Ishikawa (cell line): ENCODE data around the gene LRGUK.

Experiments
- CEBPB ChIP-seq: IDR thresholded peaks from 2 replicates; pipeline ENCODE4 v1.6.1; 2012
- CREB1 ChIP-seq: IDR thresholded peaks from 2 replicates; pipeline ENCODE4 v1.6.1; 2012; ENCODE audit warnings: low read depth
- EGR1 ChIP-seq: IDR thresholded peaks from 2 replicates; pipeline ENCODE4 v1.6.1; 2012
- EP300 ChIP-seq: IDR thresholded peaks from 2 replicates; pipeline ENCODE4 v1.6.1; 2012; ENCODE audit warnings: borderline replicate concordance
- FOXM1 ChIP-seq: IDR thresholded peaks from 2 replicates; pipeline ENCODE4 v1.6.1; 2012; ENCODE audit warnings: low read depth, borderline replicate concordance
- RAD21 ChIP-seq: IDR thresholded peaks from 2 replicates; pipeline ENCODE4 v1.6.1; 2012; ENCODE audit warnings: low read depth
- TAF1 ChIP-seq: IDR thresholded peaks from 2 replicates; pipeline ENCODE4 v1.6.1; 2012; ENCODE audit warnings: low read depth, mild to moderate bottlenecking
- TCF12 ChIP-seq: IDR thresholded peaks from 2 replicates; pipeline ENCODE4 v1.6.1; 2012; ENCODE audit warnings: low read depth
- TEAD4 ChIP-seq: IDR thresholded peaks from 2 replicates; pipeline ENCODE4 v1.6.1; 2012
- YY1 ChIP-seq: IDR thresholded peaks from 2 replicates; pipeline ENCODE4 v1.6.1; 2012; ENCODE audit warnings: low read depth
- TF ChIP-seq, protein P1 (sequence below): IDR thresholded peaks from 2 replicates; pipeline ENCODE4 v1.6.1; 2012
- TF ChIP-seq, protein P2 (sequence below): IDR thresholded peaks from 2 replicates; pipeline ENCODE4 v1.6.1; 2012; ENCODE audit warnings: low read depth, mild to moderate bottlenecking
- TF ChIP-seq, protein P3 (sequence below): IDR thresholded peaks from 2 replicates; pipeline ENCODE4 v1.6.1; 2012

DNA sequence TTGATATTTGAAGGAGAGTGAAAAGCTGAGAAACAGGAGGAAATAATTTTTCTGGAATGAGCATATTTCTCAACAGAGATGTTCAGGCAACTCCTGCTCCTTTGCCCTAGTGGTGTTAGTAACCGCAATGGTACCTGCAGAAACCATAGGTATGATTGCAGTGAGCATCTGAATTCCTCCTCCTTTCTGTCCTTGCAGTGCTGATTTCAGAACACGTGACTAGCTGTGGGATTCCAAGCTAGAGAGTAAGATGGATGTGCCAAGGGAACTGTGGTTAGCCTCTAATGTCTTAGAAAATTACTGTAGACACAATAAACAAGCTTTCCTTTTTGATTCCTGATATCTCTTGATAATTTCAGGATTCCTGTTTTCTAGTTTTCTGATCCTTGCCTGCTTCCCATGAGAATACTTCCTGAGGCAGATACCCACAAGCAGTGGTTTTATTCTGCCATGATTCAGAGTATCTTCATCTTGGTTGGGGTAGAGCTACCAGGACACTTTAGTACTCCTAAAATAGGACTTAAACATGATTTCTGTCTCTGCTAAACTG lies 27.5 kb downstream of the LRGUK start:
- TF ChIP-seq TCF12 (no peak), EGR1 (no peak), EP300 (no peak), YY1 (no peak), CEBPB (no peak), RAD21 (no peak), FOXM1 (no peak), TAF1 (no peak), CREB1 (no peak), TEAD4 (no peak)
- TF ChIP-seq, protein P1, sequence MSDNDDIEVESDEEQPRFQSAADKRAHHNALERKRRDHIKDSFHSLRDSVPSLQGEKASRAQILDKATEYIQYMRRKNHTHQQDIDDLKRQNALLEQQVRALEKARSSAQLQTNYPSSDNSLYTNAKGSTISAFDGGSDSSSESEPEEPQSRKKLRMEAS, result no peak
- TF ChIP-seq, protein P2, sequence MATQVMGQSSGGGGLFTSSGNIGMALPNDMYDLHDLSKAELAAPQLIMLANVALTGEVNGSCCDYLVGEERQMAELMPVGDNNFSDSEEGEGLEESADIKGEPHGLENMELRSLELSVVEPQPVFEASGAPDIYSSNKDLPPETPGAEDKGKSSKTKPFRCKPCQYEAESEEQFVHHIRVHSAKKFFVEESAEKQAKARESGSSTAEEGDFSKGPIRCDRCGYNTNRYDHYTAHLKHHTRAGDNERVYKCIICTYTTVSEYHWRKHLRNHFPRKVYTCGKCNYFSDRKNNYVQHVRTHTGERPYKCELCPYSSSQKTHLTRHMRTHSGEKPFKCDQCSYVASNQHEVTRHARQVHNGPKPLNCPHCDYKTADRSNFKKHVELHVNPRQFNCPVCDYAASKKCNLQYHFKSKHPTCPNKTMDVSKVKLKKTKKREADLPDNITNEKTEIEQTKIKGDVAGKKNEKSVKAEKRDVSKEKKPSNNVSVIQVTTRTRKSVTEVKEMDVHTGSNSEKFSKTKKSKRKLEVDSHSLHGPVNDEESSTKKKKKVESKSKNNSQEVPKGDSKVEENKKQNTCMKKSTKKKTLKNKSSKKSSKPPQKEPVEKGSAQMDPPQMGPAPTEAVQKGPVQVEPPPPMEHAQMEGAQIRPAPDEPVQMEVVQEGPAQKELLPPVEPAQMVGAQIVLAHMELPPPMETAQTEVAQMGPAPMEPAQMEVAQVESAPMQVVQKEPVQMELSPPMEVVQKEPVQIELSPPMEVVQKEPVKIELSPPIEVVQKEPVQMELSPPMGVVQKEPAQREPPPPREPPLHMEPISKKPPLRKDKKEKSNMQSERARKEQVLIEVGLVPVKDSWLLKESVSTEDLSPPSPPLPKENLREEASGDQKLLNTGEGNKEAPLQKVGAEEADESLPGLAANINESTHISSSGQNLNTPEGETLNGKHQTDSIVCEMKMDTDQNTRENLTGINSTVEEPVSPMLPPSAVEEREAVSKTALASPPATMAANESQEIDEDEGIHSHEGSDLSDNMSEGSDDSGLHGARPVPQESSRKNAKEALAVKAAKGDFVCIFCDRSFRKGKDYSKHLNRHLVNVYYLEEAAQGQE, result no peak
- TF ChIP-seq, protein P3, sequence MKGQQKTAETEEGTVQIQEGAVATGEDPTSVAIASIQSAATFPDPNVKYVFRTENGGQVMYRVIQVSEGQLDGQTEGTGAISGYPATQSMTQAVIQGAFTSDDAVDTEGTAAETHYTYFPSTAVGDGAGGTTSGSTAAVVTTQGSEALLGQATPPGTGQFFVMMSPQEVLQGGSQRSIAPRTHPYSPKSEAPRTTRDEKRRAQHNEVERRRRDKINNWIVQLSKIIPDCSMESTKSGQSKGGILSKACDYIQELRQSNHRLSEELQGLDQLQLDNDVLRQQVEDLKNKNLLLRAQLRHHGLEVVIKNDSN, result no peak
